NCI-H187 (cell line): ENCODE results near the gene ZMYM1.
"Not testable (repeated sequence)": the region's sequence is repeated elsewhere in the genome, so short reads cannot be mapped to it uniquely, and the experiment has no call there.

Experiments used
- DNase-seq, 2 experiments: peaks; one replicate each; lab custom pipeline; 2025; lab: John Stamatoyannopoulos, UW

The ZMYM1 gene

DNA sequence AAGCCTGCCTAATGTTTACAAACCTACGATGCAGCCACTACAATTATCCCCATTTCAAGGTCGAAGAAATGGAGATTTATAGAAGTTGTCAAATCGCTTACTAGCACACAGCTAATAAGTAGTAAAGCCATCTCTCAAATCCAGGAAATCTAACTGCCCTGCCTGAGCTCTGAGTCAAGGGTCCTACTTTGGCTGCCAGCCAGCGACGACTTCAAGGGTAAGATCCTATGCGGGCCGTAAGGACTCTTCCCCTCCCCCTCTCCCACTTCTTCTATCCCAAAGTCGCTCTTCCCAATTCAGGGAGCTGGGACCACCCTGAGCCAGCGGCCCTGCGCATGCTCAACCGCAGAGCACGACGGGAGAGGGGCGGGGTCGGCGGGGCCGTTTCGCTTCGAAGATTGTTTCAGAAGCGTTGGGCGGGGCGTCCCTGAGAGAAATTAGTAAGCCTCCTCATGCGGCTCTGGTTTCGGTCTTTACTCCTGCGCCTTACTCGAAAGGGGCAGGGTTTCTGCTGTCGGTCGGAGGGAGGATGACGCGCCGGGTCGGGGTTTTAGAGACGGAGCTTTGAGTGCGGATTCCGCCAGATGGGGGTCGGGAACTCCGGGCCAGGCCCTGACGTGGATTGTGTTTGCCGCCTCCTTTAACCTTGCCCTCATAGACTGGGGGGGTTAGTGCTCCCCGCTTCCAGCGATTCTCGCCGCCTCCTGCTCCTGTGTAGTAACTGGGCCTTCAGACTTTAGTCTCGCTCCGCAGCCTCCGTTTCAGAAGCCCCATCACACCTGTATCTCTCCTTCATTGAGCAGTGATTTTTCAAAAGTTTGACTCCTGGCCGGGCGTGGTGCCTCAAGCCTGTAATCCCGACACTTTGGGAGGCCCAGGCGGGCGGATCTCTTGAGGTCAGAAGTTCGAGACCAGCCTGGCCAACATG is at the start of gene ZMYM1:
Gene ZMYM1, plus strand, starts transcription at position 383 of the 928 bp plus-strand sequence. CDS start 14,603 bp downstream, outside the sequence.
- peak; percentile 49 to 71 for DNase-seq

DNA sequence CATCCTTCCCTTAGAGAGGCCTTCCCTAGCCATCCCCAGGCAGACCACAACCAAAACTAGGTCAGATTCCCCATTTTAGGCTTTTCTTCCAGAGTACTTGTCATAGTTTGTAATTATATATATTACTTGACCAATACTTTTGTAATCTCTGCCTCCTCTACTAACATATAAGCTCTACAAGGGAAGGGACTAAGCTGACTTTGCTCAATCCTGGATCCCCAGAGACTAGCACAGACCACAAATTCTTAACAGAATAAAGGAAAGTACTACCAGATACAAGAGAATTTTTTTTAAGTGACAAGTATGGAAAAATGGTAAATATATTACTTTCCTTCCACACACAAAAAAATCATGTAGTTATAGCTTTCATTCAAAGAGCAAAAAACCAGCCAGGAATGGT is 49.4 kb upstream of the ZMYM1 start:
- DNase-seq: no peak

DNA sequence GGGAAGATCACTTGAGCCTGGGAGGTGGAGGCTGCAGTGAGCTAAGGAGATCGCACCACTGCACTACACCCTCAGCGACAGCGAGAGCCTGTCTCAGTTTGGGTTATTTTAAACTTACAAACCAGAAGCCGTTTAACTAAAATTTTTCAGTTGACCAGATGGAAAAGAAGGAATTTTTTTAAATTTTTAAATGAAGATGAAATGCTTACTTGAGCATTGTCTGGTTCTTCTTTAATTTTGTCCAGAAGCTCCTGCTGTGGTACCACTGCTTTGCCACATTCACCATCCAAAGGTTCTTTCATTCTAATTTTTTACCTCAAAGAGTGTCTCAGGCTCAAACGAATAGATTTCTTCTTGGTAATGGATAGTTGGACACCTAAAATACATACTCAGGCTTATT is 48.8 kb upstream of the ZMYM1 start:
- DNase-seq: no peak

DNA sequence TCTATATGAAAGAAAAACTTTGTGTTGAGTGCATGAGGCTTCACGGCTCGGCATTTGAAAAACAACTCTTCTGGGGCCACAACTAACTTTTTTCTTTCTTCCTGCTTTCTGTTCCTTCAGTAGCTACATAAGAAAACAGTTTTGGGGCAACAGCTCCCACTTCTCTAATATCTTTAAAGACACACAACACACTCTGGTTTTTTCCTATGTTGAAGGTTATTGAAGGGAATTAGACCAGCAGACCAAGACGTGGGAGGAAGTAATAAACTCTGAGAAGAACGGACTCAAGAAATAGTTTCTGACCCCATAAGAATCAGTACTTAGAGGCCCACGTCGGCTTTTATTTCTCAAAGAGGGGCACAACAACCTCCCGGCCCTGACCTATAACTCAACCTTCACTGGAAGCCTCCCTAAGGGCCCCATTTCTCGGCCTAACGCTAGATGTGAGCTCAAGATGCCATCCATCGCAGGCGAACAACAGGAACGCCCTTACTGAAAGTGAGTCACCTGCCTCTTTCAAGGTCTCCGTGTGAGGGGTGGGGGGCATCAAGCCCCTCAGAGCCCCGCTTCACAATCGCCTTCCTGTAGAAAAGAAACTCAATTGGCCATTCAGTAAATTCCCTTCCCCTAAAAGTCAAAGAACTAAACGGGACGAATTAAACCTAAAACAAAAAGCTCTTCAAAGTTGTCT is 48.3 kb upstream of the ZMYM1 start:
- DNase-seq: no peak

DNA sequence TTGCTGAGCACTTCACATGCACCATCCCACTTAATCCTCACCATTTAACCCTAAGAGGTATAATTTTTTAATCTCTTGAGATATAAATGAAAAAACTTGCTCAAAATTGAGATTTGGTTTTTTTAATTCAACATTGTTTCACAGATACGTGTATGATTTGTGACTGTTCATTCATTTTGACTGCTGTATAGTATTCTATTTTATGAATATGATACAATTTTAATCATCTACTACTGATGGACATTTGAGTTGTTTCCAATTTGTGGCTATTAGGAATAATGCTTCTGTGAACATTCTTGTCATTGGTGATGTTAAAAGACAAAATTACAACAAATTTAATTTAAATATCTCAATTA is 46.8 kb upstream of the ZMYM1 start:
- DNase-seq: no peak

DNA sequence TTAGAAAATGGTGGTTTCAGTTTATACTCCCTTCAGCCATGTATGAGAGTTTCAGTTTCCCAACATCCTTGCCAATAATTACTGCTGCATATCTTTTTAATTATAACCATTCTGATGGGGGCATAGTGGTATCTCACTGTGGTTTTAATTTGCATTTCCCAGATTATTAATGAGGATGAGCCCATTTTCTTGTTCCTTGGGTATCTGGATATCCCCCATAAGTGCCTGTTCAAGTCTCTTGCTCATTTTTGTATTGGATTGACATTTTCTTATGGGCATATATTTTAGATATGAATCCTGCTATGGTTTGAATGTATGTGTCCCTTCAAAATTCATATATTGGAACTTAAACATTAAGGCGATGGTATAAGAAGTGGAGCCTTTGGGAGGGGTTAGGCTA is 45.8 kb upstream of the ZMYM1 start:
- DNase-seq: no peak

DNA sequence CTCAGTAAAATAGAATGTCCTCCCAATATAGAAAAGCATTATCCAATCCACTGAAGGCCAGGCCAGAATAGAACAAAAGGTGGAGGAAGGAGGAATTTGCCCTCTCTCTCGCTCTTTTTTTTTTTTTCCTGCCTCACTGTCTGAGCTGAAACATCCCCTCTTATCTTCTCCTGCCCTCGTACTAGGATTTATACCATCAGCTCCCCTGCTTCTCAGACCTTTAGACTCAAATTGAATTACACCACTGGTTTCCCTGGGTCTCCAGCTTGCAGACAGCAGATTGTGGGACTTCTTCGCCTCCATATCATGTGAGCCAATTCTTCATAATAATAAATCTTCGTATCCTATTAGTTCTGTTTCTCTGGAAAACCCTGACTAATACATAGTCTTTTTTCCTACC is 42.6 kb upstream of the ZMYM1 start:
- no peak for DNase-seq

DNA sequence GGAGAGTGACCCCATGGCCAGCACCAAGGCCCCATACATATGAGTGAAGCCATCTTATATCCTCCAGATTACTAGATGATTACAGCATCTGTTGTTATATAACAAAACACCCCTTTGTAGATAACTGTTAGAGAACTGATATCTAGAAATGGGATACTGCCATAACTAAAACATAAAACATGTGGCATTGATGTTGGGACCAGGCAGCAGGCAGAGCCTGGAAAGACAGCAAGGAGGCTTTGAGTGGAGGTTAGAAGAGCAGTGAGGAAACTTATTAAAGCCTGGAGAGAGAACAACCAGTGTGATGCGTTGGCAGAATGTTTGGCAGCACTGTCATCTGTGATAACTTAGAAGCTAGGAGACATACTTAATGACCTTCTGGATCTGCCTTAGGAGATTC is 42.0 kb upstream of the ZMYM1 start:
- no peak for DNase-seq

DNA sequence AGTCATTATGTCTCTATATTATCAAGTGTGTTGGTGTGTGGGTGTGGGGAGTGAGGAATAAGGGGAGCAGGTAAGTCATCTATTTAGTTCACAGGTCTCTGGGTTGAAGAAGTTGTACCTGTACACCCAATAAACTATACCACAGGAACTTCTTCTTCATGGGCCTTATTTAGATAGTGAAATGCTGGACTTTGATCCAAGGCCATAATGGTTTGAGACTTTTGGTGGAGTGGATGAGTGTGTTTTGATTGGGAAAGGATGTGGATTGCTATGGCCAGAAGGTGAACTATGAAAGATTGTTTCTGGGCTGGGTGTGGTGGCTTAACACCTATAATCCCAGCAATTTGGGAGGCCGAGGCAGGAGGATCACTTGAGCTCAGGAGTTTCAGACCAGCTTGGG is 40.5 kb upstream of the ZMYM1 start:
- no peak for DNase-seq

DNA sequence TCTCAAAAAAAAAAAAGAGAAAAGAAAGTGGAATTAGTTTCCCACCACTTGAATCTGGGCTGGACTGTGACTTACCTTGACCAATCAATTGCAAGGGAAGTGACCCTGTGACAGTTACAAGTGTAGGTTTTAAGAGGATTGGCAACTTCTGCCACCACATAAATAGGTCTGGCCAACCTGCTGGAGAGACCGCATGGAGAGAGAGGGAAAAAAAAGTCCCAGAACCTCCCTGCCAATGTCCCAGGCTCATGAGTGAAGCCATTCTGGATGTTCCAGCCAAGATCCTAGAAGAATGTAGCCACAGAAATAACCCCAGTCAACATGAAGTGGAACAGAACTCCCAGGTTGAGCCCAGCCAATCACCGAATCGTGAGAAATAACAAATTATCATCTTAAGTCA is 35.7 kb upstream of the ZMYM1 start:
- no peak for DNase-seq

DNA sequence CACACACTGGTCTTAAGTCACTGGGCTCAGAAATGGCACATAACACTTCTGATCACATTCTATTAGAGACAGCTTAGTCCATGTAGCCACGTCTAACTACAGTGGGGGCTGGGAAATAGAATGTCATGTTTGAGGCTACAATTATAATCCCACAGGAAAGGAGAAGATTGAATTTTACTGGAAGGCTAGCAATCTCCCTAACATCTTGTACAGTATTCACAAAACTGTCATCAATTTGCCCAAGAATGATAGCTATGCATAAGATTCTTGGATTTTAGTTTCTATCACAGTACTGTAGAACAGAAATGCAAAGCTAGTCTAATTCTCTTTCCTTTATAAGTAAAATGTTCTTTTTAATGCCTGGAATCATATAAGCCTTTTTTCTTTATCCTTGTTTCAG is 34.8 kb upstream of the ZMYM1 start:
- DNase-seq: no peak

DNA sequence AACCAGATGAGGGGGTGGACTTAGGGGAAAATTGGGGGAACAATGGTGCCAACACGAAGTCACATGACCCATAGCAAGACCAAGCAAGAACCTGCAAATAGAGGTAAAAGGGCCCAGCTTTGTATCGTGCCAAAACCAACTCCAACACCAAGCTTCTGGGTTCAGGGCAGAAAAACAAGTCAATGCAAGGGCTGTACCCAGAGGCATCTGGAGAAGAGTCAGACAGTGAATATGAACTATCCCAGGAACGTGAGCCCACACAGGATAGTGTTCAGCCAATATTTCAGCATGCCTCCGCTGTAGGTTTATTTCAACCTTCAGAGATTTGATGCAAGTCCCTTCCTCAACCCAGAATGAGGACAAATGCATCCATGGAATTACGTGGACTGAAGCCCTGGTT is 32.5 kb upstream of the ZMYM1 start:
- DNase-seq: no peak

DNA sequence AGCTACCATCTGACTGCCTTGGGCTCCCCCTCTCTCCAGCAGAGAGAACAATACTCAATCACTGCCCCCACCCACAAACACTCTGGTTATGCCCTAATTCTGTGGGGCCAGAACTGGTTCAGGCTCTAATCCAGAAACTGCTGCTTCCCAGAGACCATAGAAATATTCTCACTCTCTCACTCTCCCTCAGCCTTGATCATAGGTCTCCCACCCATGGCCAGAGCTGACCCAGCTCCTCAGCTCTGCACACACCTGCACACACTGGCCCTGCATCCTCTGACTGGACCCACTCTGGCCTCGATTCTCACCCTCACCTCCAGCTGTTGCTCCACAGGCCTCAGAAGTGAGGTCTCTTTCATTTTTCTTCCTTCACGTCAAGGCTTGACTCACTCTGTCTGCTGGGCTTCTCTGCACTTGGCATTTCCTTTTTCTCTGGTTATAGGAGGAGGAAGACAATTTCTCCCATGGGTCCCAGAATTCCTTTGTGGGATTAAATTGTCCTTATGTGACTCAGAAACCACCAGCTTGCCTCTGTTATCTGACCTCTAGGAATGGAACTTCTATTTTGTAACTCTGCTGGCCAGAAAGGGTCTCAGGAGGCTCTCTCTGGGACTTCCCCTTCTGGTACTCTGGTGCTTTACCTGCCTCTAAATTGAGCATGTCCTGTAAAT is 31.9 kb upstream of the ZMYM1 start:
- DNase-seq: no peak

DNA sequence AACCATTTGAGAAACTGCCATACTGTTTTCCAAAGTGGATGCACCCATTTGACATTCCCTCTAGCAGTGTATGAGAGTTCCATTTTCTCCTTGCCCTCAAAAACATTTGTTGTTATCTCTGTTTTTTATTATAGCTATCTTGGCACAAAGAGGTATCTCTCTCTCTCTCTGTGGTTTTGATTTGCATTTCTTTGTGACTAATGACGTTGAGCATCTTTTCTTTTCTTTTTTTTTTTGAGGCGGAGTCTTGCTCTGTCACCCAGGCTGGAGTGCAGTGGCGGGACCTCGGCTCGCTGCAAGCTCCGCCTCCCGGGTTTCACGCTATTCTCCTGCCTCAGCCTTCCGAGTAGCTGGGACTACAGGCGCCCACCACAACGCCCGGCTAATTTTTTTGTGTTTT is 30.1 kb upstream of the ZMYM1 start:
- DNase-seq: no peak

DNA sequence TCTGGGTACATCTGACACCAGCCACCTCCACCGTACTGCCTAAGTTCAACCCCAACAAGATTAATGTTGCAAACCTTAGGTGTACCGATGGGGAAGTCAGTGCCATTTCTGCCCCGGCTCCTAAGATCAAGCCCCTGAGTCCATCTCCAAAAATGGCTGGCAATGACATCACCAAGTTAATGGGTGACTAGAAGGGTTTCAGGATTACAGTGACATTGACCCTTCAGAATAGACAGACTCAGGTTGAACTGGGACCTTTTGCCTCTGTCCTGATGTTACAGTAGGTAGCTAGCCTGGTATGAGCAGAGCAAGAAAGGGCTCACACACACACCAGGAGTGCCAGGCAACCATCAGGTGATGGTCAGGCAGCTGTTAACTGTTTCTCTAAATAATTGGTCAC is 25.8 kb upstream of the ZMYM1 start:
- DNase-seq: no peak

DNA sequence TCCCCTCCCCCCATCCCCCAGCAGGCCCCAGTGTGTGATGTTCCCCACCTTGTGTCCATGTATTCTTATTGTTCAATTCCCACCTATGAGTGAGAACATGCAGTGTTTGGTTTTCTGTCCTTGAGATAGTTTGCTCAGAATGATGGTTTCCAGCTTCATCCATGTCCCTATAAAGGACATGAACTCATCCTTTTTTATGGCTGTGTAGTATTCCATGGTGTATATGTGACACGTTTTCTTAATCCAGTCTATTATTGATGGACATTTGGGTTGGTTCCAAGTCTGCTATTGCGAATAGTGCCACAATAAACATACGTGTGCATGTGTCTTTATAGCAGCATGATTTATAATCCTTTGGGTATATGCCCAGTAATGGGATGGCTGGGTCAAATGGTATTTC is 24.9 kb upstream of the ZMYM1 start:
- DNase-seq: not testable (repeated sequence)

DNA sequence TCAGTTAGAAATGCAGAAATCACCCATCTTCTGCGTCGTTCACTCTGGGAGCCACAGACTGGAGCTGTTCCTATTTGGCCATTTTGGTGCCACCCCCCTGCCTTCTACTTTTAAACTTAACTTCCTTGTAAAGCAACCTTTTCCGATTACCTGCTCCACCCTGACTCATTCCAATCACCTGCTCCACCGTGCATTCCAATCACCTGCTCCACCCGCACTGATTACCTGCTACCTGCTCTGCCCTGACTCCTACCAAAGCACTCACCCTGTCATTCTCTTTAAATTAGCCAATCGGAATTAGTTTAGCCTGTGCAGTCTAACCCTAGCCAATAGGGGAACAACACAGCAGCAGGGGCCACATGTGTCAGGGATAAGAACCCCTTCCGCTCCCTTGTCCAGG is 20.9 kb upstream of the ZMYM1 start:
- not testable (repeated sequence) for DNase-seq

DNA sequence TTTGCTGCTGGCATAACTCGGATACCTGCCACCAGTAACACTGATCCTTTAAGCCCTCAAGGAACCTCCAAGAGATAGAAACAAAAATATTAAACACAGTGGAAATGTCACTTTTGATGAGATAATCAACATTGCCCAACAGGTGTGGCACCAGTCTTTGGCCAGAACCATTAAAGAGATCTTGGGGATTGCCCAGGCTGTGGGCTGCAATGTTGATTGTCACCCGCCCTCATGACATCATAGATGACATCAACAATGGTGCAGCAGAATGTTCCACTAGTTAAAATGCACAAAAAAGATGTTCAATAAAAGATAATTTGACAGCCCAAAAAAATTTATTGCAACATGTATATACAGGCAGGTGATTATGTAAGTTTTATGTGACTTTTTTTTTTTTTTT is 20.2 kb upstream of the ZMYM1 start:
- DNase-seq: no peak

DNA sequence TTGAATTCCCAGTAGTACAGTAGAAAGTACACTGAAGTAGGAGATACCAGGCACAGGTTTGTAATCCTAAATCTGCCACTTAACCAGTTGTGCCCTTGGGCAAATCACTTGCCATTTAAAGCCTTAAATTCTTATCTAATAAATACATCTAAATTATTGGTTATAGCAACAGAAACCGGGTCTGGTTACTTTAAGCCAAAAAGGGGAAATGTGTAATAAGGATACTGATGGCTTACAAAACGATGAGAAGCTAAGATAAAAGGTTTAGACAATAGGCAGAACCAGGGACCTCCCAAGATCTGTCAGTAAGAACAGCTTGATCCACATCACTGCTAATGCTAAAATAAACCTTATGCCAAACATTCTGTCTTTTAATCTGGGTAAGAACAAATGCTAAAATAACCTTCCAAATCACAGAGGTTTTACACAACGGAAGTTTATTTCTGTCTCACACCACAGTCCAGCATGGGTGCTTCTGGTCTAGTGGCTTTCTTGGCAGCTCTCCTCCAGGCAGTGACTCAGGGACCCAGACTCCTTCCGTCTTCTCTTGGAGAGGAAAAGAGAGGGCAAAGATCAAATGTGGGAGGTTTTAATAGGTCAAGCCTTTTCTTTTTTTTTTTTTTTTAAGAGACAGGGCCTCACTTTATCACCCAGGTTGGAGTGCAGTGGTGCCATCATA is 16.5 kb upstream of the ZMYM1 start:
- DNase-seq: no peak

DNA sequence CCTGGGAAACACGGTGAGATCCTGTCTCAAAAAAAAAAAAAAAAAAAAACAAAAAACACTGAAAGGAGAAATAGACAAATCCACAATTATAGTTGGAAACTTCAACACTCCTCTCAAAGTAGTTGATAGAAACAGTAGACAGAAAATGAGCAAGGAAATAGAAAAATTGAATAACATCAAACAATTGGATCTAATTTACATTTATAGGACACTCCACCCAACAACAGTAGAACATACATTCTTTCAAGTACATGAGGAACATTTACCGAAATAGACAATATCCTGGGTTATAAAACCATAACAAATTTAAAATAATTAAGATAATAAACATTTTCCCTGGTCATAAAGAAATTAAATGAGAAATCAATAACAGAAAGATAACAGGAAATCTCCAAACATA is 14.9 kb upstream of the ZMYM1 start:
- no peak for DNase-seq

DNA sequence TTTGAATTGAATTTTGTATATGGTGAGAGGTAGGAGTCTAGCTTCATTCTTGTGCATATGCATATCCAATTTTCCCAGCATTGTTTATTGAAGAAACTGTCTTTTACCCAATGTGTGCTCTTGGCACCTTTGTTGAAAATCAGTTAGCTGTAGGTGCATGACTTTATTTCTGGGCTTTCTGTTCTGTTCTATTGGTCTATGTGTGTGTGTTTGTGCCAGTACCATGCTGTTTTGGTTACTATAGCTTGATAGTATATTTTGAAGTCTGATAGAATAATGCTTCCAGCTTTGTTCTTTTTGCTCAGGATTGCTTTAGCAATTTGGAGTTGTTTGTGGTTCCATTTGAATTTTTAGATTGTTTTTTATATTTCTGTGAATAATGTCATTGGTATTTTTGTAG is 9.4 kb upstream of the ZMYM1 start:
- DNase-seq: no peak

DNA sequence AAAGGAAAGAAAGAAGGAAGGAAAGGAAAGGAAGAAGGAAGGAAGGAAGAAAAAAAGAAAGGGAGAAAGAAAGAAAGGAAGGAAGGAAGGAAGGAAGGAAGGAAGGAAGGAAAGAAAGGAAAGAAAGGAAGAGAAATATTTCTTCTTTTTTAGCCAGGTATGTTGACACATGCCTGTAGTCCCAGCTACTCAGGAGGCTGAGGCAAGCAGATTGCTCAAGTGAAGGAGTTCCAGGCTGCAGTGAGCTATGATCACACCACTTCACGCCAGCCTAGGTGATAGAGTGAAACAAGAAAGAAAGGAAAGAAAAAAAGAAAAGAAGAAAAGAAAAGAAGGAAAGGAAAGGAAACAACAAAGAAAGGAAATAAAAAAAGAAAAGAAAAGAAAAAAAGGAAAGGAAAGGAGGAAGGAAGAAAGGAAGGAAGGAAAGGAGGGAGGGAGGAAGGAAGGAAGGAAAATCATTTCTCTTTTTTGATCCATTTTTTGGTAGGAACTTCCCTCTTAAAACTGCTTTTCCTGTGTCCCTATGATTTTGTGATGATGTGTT is 5.8 kb upstream of the ZMYM1 start:
- DNase-seq: no peak
